Urinary bladder (tissue), 4 donors: ENCODE measurements around the gene TBC1D14. TPM values are rescaled to one million over a fixed set of nuclear protein-coding genes. Genes with fewer than 3 reads are reported as not detected.

Source experiments
- DNase-seq: peaks from one replicate; pipeline ENCODE4 v3.0.0-alpha.2; 2015; ENCODE audit errors: extremely low spot score
- H3K27ac ChIP-seq: one replicate; pipeline ENCODE4 v1.5.1; 2013; ENCODE audit warnings: low read depth, mild to moderate bottlenecking, moderate library complexity
- H3K36me3 ChIP-seq: one replicate; pipeline ENCODE4 v1.6.1; 2013; ENCODE audit warnings: mild to moderate bottlenecking, moderate library complexity; ENCODE audit not compliant: insufficient read depth
- H3K4me1 ChIP-seq: one replicate; pipeline ENCODE4 v1.6.1; 2013; ENCODE audit warnings: mild to moderate bottlenecking, moderate library complexity; ENCODE audit not compliant: insufficient read depth
- H3K4me3 ChIP-seq: one replicate; pipeline ENCODE4 v1.5.1; 2013; ENCODE audit warnings: low read depth, low read length
- WGBS: extraction: QIAGEN DNeasy Blood & Tissue Kit; methylation state at CpG from one replicate; pipeline ENCODE4 v1.1.7; 2013; 5-methylcytosine and 5-hydroxymethylcytosine counted together
- polyA plus RNA-seq: library from polyadenylated mRNA; stranded (reverse); fragments of 200-250 nt; gene quantifications from one replicate; pipeline ENCODE4 v1.2.3, GENCODE V29; 2013
- total RNA-seq: library from RNA; depleted of rRNA; stranded (reverse); fragments of >200 nt; gene quantifications from one replicate; pipeline ENCODE4 v1.2.3, GENCODE V29; 2014
- donor health status: healthy with polysubstance abuse.
- donor health status: healthy.

TBC1D14 gene
- total and polyA plus RNA-seq, 2 donors, result 33.0 to 40.7 TPM

GRCh38 chr4:6983544-6984142, 74.0 kb downstream of the TBC1D14 start:
- Histone ChIP-seq H3K4me1 (no peaks in the 10 kb centered on the region), H3K27ac (no peak overlapping the region), H3K4me3 (no peak overlapping the region), H3K36me3 (no peaks in the 10 kb centered on the region)
- DNase-seq, result no peak
- WGBS, result 75% methylated on average over 4 of the region's 4 CpGs

DNA sequence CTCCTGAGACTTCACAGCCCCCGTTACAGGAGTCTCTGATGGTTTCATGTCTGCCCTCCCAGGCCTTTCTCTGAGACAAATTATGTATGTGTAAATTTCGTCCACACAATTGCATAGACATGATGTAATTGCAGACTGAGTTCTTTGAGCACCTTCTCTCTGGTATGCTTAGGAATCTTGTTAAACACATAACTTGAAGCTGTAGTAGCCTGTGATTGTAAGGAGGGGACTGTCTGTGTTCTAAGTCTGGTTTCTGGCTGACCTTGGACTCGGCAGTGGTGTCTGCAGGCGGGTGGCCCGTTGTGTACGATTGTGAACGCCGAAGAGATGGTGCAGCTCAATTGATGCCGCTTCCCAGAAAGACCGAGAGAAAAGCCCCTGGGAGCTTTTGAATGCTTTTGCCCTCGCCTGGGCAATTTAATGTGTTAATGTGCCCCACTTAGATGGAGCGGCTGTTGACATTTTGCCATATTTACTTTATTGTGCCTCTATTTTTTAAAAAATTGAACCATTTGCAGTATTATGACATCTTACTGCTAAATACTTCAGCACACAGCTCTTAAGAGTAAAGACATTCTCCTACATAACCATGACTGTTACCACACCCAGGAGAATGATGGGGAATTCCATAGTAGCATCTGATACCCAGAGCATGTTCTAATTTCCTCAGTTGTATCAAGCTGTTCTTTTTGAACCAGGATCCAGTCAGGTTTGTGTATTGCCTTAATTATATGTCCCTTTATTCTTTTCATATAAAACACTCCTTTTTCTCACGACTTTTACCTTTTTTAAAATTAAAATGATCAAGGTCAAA, 75.2 kb downstream of the TBC1D14 start:
- 83% methylated on average over 13 of the region's 13 CpGs for WGBS
- H3K4me3 ChIP-seq, result no peak overlapping the region
- no peaks in the 10 kb centered on the region for H3K4me1 ChIP-seq
- H3K27ac ChIP-seq, result no peak overlapping the region
- DNase-seq, result no peak
- H3K36me3 ChIP-seq, result no peaks in the 10 kb centered on the region

GRCh38 chr4:6986072-6986780, 76.6 kb downstream of the TBC1D14 start:
- H3K4me1 ChIP-seq, result no peaks in the 10 kb centered on the region
- peak overlapping the region; percentile 80 for H3K4me3 ChIP-seq
- peak overlapping the region; percentile 78 for H3K27ac ChIP-seq
- no peaks in the 10 kb centered on the region for H3K36me3 ChIP-seq
- 2% methylated on average over 28 of the region's 28 CpGs for WGBS
- no peak for DNase-seq

GRCh38 chr4:6986781-6987587, 77.4 kb downstream of the TBC1D14 start:
- peak; percentile 75 for DNase-seq
- Histone ChIP-seq H3K36me3 (no peaks in the 10 kb centered on the region), H3K4me3 (peak overlapping the region; percentile 80), H3K27ac (peak overlapping the region; percentile 78), H3K4me1 (no peaks in the 10 kb centered on the region)
- under 1% methylated on average over 77 of the region's 78 CpGs for WGBS

DNA sequence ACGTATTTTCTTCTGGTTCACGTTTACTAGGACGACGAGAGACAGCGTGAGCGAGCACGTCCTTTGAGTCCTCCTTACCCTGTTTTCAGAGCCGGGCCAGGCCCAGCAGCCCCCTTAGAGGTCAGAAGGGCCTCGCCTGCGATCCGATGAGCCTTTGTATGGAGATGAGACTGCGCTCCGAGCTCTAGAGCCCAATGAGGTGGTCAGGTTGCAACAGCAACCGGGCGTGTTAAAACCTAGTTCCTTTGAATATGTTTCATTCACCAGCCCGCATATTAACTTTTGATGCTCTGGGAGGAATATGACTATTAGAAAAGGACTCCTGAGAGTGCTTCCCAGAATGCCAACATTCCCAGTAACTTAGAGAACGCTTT, 77.9 kb downstream of the TBC1D14 start:
- H3K36me3 ChIP-seq, result no peaks in the 10 kb centered on the region
- WGBS, result 1% methylated on average over 17 of the region's 17 CpGs
- peak overlapping the region; percentile 74 for H3K27ac ChIP-seq
- H3K4me3 ChIP-seq, result peak overlapping the region; percentile 80
- DNase-seq, result no peak
- H3K4me1 ChIP-seq, result no peaks in the 10 kb centered on the region

DNA sequence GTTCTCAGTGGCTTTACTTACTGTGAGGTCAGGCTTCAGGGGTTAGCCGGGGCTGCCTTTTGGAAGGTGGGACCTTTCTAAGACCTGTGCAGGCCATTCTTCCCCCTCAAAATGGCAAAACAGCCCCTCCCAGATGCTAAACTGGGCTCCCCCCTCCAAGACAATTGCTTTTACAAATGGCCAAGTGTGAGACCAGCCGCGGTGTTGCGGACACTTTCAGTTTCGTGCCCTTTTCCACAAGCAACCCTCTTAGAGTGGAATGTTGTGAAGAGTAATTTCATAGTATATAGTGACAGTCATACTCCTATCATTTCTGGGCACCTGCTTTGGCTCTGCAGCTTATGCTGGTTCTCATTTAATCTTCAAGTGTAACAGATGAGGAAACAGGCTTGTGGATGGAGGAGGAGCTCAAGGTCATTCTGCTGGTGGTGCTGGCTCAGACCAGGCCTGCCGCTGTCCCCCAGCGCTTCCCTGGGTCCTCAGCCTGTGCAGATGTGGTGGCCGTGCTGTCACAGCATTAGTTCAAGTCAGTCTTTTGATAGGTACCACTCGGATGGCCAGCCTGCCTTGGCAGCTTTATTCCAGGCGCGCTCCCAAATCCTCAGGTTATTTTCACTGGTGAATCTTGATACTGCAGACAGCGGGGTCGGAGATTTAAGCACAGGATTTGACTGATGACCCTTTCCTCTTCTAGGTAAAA, 78.5 kb downstream of the TBC1D14 start:
- Histone ChIP-seq H3K4me1 (no peaks in the 10 kb centered on the region), H3K27ac (no peak overlapping the region), H3K36me3 (no peaks in the 10 kb centered on the region), H3K4me3 (peak overlapping the region; percentile 80)
- DNase-seq, result no peak
- 55% methylated on average over 13 of the region's 13 CpGs for WGBS

DNA sequence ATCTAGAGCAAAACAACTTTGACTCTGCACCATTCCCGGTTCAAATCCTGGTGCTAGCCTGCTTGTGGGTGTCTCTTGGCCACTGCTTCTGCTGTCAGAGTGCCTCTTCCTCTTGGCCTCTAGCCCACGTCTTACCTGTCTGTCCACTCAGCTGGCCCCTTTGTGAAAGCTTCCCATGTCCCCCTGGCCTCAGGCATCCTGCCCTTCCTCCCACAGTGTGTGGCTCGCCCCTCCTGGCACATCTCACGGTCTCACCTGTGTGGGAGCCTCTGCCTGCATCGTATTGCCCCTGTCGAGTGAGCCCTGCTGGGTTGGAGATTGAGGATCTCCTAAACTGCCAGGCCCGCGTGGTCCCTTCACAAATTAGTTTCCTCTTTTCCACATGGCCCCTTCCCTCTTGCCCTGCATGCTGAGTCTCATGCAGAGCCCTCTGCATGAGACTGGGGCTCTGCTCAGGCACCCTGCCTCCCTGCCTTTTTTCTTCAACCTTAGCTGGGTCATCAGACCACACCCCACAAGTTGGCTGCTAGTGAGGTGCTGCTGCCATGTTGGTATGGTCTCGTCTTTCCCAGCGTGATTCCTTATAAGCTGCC, 79.8 kb downstream of the TBC1D14 start:
- WGBS, result 83% methylated on average over 10 of the region's 10 CpGs
- Histone ChIP-seq H3K4me1 (no peaks in the 10 kb centered on the region), H3K36me3 (no peaks in the 10 kb centered on the region), H3K27ac (no peak overlapping the region), H3K4me3 (no peak overlapping the region)
- DNase-seq, result no peak

DNA sequence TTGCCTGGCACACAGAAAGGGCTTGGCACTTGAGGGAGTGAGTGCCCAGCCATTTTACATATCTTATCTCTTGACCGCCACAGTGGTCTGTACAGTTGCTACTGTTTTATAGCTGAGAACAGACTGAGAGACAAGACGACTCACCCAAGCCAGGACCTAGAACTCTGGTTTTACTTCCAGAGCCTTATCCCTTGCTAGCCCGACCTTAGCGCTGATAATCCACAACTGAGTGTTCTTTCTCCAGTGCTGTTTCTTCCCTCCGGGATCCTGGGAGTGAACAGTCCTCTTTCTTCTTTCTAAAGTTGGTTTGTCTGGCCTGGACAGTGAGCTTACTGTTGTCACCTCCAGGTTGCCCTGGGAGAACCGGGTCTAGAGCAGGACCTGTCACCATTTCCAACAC, 81.0 kb downstream of the TBC1D14 start:
- Histone ChIP-seq H3K36me3 (no peaks in the 10 kb centered on the region), H3K27ac (no peak overlapping the region), H3K4me3 (no peak overlapping the region), H3K4me1 (no peaks in the 10 kb centered on the region)
- WGBS, result 86% methylated on average over 6 of the region's 6 CpGs
- DNase-seq, result no peak

GRCh38 chr4:6991249-6991648, 81.6 kb downstream of the TBC1D14 start:
- no peaks in the 10 kb centered on the region for H3K36me3 ChIP-seq
- H3K4me1 ChIP-seq, result no peaks in the 10 kb centered on the region
- H3K4me3 ChIP-seq, result no peak overlapping the region
- WGBS, result 86% methylated on average over 11 of the region's 11 CpGs
- DNase-seq, result no peak
- no peak overlapping the region for H3K27ac ChIP-seq

GRCh38 chr4:6991771-6992557, 82.3 kb downstream of the TBC1D14 start:
- no peak for DNase-seq
- WGBS, result 55% methylated on average over 15 of the region's 15 CpGs
- Histone ChIP-seq H3K36me3 (no peaks in the 10 kb centered on the region), H3K27ac (no peak overlapping the region), H3K4me3 (no peak overlapping the region), H3K4me1 (no peaks in the 10 kb centered on the region)

- WGBS, result 76% methylated on average over 15 of the region's 15 CpGs
- no peak for DNase-seq
- no peaks in the 10 kb centered on the region for H3K4me1 ChIP-seq
These were observed 83.4 kb downstream of the TBC1D14 start for GRCh38 chr4:6992728-6993677.

More at GRCh38 chr4:6992728-6993677, 83.4 kb downstream of the TBC1D14 start:
- Histone ChIP-seq H3K27ac (no peak overlapping the region), H3K36me3 (no peaks in the 10 kb centered on the region), H3K4me3 (no peak overlapping the region)
